T-helper 2 cell treated with Interferon-gamma antibody and Interleukin-4, amounts not matched to agents 5 μg/mL and 100 μg/mL, for 36 hours (primary cell): ENCODE data around the gene ZSWIM6.

ENCODE experiments used
- DNase-seq: peaks from one replicate; pipeline ENCODE4 v3.0.0; 2021; ENCODE audit warnings: low spot score
- H3K27ac Mint-ChIP-seq: one replicate; pipeline ENCODE4 v1.8.0; 2021; ENCODE audit warnings: mild to moderate bottlenecking, mixed read lengths
- H3K27me3 Mint-ChIP-seq: one replicate; pipeline ENCODE4 v1.8.0; 2021; ENCODE audit warnings: low read depth, mixed read lengths
- H3K36me3 Mint-ChIP-seq: one replicate; pipeline ENCODE4 v1.8.0; 2021; ENCODE audit warnings: low read depth, mixed read lengths
- H3K4me1 Mint-ChIP-seq: one replicate; pipeline ENCODE4 v1.8.0; 2021; ENCODE audit warnings: low read depth, mixed read lengths
- H3K4me3 Mint-ChIP-seq: one replicate; pipeline ENCODE4 v1.8.0; 2022; ENCODE audit warnings: mild to moderate bottlenecking, moderate library complexity, mixed read lengths
- H3K9me3 Mint-ChIP-seq: one replicate; pipeline ENCODE4 v1.8.0; 2021; ENCODE audit warnings: mixed read lengths

Gene ZSWIM6

DNA sequence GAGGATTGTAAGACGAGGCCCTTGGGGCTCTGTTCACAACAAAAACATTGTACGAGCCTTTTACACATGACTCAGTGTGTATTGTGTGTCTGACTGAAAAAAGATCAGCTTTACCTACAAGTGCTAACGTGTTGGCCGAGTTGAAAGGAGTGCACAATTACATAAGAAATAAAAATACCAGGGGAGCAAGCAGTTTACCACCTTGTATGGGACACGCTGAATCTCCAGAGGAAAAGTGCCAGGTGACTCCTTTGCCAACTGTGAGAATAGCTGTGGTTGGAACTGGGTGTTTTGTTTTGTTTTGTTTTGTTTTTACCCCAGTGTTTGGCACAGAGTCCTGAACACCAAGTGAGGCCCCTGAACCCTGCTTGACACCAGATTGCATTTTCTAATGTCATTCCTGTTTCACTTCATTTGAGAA lies 32.8 kb upstream of the ZSWIM6 start:
- Mint-ChIP-seq H3K9me3 (no peaks in the 10 kb centered on the region), H3K4me3 (no peak overlapping the region), H3K36me3 (no peaks in the 10 kb centered on the region), H3K27ac (no peak overlapping the region), H3K4me1 (peaks cover 16% of the 10 kb centered on the region), H3K27me3 (no peaks in the 10 kb centered on the region)
- no peak for DNase-seq

DNA sequence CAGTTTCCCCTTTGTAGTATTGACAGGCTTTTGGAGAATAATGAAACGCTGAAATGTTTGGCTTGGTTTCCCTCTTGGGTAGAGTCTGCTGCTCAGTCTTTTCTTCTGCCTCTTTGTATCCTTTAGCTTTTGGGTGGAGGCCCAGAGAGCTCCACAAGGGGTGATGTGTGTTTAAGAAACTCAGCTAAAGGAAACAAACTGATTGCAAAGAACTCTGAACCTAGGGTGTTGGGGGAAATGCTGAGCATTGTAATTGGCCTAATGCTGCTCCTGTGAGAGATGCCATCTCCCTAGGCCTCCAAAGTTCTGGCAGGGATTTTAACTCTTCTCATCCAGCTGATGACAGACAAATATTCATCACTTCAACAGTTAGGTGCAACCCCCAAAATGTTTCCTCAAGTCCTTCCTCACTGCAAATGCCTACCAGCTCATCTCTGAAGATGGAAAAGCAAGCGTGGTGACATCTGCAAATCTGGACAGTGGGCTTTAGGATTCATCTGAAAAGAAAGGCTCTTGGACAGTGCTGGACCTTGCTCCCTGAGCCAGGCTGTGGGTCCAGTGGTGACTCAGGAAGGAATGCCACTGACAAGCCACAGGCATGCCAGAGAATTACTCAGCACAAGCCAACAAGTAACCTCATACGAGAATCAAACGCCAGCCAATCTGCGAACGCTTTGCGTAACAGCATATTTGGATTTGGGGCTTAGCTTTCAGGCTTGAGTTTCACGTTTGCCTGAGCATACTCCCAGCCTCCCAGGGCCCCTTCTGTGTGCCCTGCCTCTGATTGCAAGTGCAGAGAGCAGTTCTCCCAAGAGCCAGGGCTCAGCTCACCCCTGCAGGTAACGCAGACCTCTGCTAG lies 30.5 kb upstream of the ZSWIM6 start:
- H3K27ac Mint-ChIP-seq, result no peak overlapping the region
- DNase-seq, result no peak
- no peaks in the 10 kb centered on the region for H3K9me3 Mint-ChIP-seq
- peaks cover 32% of the 10 kb centered on the region for H3K4me1 Mint-ChIP-seq
- H3K36me3 Mint-ChIP-seq, result no peaks in the 10 kb centered on the region
- H3K4me3 Mint-ChIP-seq, result no peak overlapping the region
- H3K27me3 Mint-ChIP-seq, result no peaks in the 10 kb centered on the region

DNA sequence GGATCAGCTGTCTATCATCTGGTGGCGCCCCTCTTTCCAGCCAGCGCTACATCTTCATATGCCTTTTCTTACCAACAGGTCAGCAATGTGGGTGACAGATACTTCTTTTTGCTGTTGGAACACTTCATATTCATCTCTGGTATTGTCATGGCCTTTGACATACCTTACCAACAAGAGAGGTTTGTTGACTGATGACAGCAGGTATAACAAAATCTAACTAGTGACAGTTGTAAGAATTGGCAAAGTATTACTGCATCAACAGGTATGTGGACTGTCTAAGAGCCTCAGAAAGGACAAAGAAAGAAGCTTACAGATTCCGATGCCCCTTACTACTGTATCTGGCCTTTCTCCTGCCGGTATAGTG lies 29.9 kb upstream of the ZSWIM6 start:
- Mint-ChIP-seq H3K9me3 (no peaks in the 10 kb centered on the region), H3K27me3 (no peaks in the 10 kb centered on the region), H3K36me3 (no peaks in the 10 kb centered on the region), H3K27ac (no peak overlapping the region), H3K4me3 (no peak overlapping the region), H3K4me1 (peaks cover 36% of the 10 kb centered on the region)
- no peak for DNase-seq

DNA sequence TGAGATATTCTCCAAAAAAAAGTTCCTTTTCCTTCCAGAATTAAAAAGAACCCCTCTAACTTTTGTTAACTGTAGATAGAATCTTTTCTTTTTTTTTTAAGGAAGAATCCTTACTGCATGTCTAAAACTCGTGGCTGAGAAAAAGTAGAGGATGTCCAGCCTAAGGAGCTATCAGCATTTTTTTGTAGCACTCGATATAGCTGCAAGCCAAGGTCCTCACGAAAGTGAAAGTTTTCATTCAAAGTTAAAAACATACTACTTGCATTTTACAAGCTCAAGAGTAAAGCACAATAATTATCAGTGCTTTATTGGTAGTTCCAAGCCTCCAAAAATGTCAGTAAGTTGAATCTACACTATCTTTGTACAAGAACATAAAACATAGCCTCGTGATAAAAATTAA lies 28.7 kb upstream of the ZSWIM6 start:
- Mint-ChIP-seq H3K36me3 (no peaks in the 10 kb centered on the region), H3K27me3 (no peaks in the 10 kb centered on the region), H3K4me3 (no peak overlapping the region), H3K27ac (no peak overlapping the region), H3K9me3 (no peaks in the 10 kb centered on the region), H3K4me1 (peaks cover 39% of the 10 kb centered on the region)
- DNase-seq, result no peak

DNA sequence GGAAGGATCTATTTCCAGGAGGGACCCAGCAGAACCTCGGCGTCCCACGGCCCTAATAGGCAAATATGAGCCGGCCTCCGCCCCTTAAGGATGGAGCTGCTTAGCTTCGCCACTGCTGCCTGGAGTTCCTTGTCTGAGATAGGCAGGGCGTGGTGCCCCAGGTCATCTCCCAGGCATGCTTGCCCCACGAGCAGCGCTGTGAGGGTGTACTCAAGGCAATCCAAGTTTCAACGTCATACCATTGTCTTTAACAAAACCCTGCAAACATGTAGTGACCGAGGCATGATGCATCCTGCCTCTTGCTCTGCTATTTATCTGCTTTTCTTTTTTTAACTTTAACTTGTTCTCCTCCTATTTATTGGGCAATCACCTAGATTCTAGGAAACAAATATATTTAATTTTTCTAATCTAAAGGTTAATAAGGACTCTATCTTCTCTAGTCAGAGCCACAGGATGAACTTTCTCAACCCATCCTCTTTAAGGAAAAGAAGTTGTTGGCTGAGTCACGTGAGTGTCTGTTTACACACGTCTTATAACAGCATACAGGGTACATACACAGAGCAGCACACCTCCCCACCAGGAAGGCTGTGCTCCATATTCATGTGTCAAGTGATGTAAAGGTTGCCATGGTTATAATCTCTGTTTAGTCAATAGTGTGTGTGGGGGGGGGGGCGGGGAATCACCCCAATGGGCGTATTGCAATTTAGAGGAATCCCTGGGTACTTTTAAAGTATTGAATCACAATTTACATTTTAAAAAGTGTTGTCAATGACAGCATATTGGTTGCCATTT lies 27.3 kb upstream of the ZSWIM6 start:
- Mint-ChIP-seq H3K36me3 (no peaks in the 10 kb centered on the region), H3K4me3 (peak overlapping the region; percentile 1), H3K4me1 (peaks cover 42% of the 10 kb centered on the region), H3K27ac (peak overlapping the region; percentile 68), H3K9me3 (no peaks in the 10 kb centered on the region), H3K27me3 (no peaks in the 10 kb centered on the region)
- DNase-seq, result no peak

DNA sequence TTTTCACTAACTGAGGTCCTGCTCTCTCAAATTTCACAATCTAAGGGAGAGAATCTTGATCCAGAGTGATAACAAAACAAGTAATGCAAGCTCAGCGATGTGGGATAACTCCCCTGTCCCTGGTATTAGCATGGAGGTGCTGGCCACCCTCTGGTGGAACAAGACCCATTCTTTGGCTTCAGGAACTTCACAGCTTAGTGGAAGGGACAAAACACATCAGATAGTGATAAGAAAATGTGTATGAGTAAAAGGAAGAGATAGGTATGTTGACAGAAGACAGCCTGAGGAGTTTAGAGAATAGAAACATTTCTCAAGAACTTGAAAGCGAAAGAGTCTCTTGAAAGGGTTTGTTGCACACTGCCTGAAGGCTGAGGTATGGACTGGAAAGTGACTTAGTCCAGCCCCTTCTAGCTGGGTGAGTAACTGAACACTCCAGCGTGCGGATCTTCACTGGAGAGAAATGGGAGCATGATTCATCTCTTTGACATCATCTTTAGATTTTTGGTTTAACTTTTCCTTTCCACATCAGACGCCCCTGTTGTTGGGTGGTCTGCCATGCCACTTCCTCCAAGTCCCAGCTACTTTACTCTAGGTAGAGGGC lies 25.4 kb upstream of the ZSWIM6 start:
- H3K4me1 Mint-ChIP-seq, result peaks cover 42% of the 10 kb centered on the region
- H3K36me3 Mint-ChIP-seq, result no peaks in the 10 kb centered on the region
- DNase-seq, result peak; percentile 73
- H3K27me3 Mint-ChIP-seq, result no peaks in the 10 kb centered on the region
- H3K9me3 Mint-ChIP-seq, result no peaks in the 10 kb centered on the region
- peak overlapping the region; percentile 90 for H3K27ac Mint-ChIP-seq
- peak overlapping the region; percentile 69 for H3K4me3 Mint-ChIP-seq

DNA sequence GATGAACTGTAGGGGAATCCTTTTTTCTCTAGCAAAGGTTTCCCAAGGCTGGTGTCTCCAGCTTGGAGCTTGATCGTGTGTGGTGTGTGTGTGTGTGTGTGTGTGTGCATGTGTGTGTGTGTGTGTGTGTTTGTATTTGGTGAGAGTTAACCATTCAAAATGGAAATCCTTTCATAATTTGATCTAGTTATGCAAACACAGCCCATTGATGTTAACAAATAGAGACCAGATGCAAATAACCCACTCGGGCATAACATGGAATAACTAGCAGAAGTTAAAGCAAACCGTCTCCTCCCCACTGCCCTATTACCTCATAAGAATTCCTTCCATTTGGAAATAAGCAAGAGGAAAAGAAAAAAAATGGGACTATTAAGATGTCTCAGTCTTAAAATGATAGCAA lies 24.9 kb upstream of the ZSWIM6 start:
- peak overlapping the region; percentile 69 for H3K4me3 Mint-ChIP-seq
- H3K4me1 Mint-ChIP-seq, result peaks cover 42% of the 10 kb centered on the region
- no peaks in the 10 kb centered on the region for H3K36me3 Mint-ChIP-seq
- H3K27ac Mint-ChIP-seq, result peak overlapping the region; percentile 90
- H3K27me3 Mint-ChIP-seq, result no peaks in the 10 kb centered on the region
- H3K9me3 Mint-ChIP-seq, result no peaks in the 10 kb centered on the region
- DNase-seq, result no peak

DNA sequence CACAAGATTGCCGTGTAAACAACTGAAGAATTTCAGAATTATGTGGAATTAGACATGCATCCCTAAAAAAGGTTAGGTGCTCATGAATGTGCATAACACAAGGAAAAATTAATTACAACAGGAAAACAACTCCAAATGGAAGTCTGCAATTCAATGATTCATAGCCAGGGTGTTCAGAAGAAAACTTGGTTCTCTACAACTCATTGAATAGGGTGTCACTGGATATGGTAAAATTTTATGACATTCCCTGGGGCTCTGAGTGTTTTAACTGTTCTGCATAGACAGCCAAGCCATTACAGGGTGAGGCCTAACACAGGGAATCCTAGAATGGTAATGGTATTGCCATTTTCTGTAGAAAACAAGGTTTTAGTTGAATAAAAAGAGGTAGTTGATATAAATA lies 24.4 kb upstream of the ZSWIM6 start:
- DNase-seq, result no peak
- H3K36me3 Mint-ChIP-seq, result no peaks in the 10 kb centered on the region
- H3K27ac Mint-ChIP-seq, result peak overlapping the region; percentile 90

DNA sequence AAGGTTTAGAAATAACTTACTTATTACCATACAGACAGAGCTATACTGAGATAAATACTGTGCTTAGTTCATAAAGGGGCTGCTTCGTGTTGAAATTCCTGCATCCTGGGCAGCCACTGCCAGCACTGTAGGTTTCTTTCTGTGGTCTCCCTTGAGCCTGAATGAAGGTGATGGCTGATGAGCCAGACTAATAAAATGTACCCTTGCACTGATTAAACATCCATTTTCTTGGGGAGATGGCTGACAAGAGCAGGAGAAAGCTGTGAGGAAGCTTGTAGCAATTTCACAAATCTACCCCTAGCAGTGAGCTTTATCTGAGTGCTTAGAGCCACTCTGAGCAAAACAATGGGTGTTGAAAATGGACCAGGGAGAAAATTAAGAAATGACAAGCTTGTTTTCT lies 23.3 kb upstream of the ZSWIM6 start:
- no peak for DNase-seq
- no peak overlapping the region for H3K27ac Mint-ChIP-seq
- peaks cover 34% of the 10 kb centered on the region for H3K4me1 Mint-ChIP-seq
- H3K4me3 Mint-ChIP-seq, result no peak overlapping the region
- no peaks in the 10 kb centered on the region for H3K9me3 Mint-ChIP-seq
- H3K36me3 Mint-ChIP-seq, result no peaks in the 10 kb centered on the region
- no peaks in the 10 kb centered on the region for H3K27me3 Mint-ChIP-seq

More for the DNA sequence above, 24.4 kb upstream of the ZSWIM6 start:
- H3K9me3 Mint-ChIP-seq, result no peaks in the 10 kb centered on the region
- no peaks in the 10 kb centered on the region for H3K27me3 Mint-ChIP-seq
- peaks cover 42% of the 10 kb centered on the region for H3K4me1 Mint-ChIP-seq
- H3K4me3 Mint-ChIP-seq, result no peak overlapping the region

DNA sequence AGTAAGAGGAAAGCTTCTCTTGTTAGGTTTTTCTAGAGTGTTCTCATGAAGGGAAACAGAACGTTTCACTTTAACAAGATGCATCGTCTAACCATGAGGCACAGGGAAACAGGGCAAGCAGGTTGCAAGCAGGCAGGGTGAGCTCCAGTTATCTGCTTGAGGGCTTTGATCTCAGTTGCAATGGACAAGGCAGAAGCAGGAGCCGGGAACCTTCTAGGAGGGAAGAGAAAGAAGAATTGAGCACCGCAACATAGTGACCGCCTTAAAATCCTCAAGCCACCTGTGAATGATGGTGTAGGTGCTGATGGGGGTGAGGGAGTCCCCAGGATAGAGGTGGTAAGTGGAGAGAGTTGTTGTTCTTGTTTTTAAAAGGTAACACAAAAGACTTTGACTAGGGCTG lies 22.9 kb upstream of the ZSWIM6 start:
- Mint-ChIP-seq H3K9me3 (no peaks in the 10 kb centered on the region), H3K4me1 (peaks cover 36% of the 10 kb centered on the region), H3K4me3 (no peak overlapping the region), H3K36me3 (no peaks in the 10 kb centered on the region), H3K27ac (no peak overlapping the region), H3K27me3 (no peaks in the 10 kb centered on the region)
- no peak for DNase-seq

DNA sequence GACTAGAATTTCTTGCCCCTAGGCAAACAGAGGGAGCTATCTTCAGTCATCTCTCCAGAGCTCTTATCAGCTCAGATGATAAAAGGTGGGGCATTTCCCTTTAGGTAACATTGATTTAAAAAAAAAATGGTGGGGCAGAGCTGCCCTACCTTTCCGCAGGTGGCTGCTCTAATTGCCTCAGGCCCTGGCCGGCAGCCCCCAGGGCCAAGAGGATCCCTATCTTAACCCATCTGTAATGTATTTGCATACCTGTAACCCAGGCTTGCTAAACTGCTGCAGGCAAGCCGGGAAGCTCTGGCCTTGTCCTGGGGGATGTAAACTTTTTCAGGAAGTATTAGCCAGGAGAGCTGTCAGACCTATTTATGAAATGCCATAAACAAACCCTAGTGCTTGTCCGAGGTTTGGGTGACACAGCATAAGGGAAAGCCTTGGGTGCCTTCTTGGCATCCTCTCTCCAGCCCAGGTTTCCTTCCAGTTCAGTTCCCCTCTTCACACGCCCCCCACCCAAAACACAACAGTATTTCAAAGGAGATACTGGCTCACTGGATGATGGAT lies 20.9 kb upstream of the ZSWIM6 start:
- Mint-ChIP-seq H3K4me3 (no peak overlapping the region), H3K27me3 (peaks cover 10% of the 10 kb centered on the region), H3K36me3 (no peaks in the 10 kb centered on the region), H3K27ac (no peak overlapping the region), H3K9me3 (no peaks in the 10 kb centered on the region), H3K4me1 (peaks cover 32% of the 10 kb centered on the region)
- no peak for DNase-seq

DNA sequence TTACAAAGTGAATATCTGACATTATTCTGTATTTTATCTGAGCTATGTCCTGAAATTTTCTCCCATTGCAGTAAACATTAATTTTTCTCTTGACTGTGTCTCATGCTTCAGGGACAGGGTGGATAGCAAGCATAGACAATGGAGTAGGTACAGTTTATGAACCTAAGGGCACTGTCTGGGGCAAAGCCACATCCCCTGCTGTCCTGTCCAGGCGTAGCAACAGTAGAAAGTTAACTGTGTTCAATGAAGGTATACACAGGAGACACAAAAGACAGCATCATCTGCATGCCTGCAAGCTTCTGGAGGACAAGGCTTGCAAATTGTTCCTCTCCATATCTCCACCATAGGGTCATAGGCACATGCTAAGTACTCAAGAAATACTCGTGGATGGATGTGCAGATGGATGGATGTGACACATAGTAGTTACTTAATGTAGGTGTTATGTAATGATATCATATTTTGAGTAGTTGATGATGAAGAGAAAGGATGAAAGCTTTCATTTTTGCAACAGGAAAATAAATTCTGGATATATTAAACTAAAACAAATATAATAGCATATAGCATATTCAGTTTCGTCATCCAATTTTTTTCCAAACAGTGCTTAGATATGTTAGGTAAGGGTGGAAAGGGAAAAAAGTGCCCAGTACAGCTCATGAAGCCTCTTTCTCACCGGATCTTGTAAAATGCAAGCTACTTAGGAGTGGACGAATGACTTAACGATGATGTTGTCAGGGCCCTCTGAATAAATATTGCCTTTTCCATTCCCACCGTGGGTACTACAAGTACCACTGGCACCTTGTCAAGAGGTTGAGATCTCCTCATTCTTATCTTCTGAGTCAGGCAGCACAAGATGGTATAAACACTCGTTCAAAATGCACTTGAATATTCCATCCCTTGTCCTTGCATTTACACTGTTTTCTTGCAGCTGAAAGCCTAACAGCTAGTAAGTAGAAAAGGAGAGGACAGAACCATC lies 19.9 kb upstream of the ZSWIM6 start:
- Mint-ChIP-seq H3K27ac (no peak overlapping the region), H3K36me3 (no peaks in the 10 kb centered on the region), H3K4me3 (no peak overlapping the region), H3K9me3 (no peaks in the 10 kb centered on the region), H3K4me1 (peaks cover 22% of the 10 kb centered on the region), H3K27me3 (peaks cover 10% of the 10 kb centered on the region)
- DNase-seq, result no peak
